G401.6 (cell line): ENCODE data around the gene IL2RG.
A peak's percentile ranks its signal among the peaks of the same experiment; 100 is the strongest.

ENCODE experiments used
- FAIRE-seq: peaks from 2 replicates; lab custom pipeline; 2012; peaks lifted over from hg19 to GRCh38; lab: Jason Lieb, UNC

Gene IL2RG

GRCh38 chrX:71068044-71068918 lies 43.1 kb downstream of the IL2RG start, which contains the start of gene SNX12:
SNX12 (minus strand) TSS chrX:71068334; CDS start chrX:71068306, 28 bp downstream.
- FAIRE-seq: peak; percentile 97

GRCh38 chrX:71067712-71068043 lies 43.7 kb downstream of the IL2RG start:
- no peak for FAIRE-seq

DNA sequence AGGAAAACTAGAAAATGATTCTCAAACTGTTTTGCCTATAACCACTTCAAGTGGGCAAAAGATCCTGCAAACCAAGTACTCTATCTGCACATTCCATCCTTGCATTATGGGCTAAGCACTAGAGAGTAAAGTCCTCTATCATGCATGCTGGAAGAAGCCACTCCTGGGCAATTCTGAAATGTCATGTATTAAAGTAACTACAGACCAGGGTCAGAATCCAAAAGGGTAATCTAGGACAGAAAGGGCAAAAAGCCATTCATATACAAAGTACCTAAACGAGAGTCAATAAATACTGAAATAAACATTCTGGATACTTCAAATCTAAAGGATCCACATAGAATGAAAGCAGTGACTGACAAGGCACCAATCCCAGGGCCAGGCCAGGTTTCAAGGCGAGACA lies 44.3 kb downstream of the IL2RG start:
- no peak for FAIRE-seq

- FAIRE-seq: no peak
Observed at GRCh38 chrX:71060127-71060526, 51.2 kb downstream of the IL2RG start.

- FAIRE-seq: no peak
Observed at GRCh38 chrX:71057848-71058530, 53.4 kb downstream of the IL2RG start.
